Measurements from ENCODE around the gene FGD4.

- TF ChIP-seq CTCF (IDR thresholded peaks at IDR 0.05) (no peak), POLR2A (IDR thresholded peaks at IDR 0.05) (no peak)
Measured at GRCh38 chr12:32418221-32418620, 18.9 kb downstream of the FGD4 start.
